KOPT-K1 (cell line): ENCODE measurements around the gene CFC1.
"Not testable (repeated sequence)": the region's sequence is repeated elsewhere in the genome, so short reads cannot be mapped to it uniquely, and the experiment has no call there.

Source experiments
- H3K27ac ChIP-seq: fragments of 200-600 bp; sonication (generic); 2 replicates; pipeline ENCODE4 v1.5.1; 2016; ENCODE audit warnings: antibody characterized with exemption, mild to moderate bottlenecking, low read depth, low read length; ENCODE audit not compliant: poor library complexity, severe bottlenecking
- H3K36me3 ChIP-seq: fragments of 200-600 bp; sonication (generic); 2 replicates; pipeline ENCODE4 v1.5.1; 2017; ENCODE audit warnings: antibody characterized with exemption, mild to moderate bottlenecking, low read length, moderate library complexity; ENCODE audit not compliant: insufficient read depth
- H3K9me3 ChIP-seq: fragments of 200-600 bp; sonication (generic); 2 replicates; pipeline ENCODE4 v1.5.1; 2017; ENCODE audit warnings: antibody characterized with exemption, low read length, mild to moderate bottlenecking; ENCODE audit not compliant: insufficient read depth, poor library complexity, severe bottlenecking

The CFC1 gene

GRCh38 chr2:130592791-130593414, 6.5 kb downstream of the CFC1 start:
- not testable (repeated sequence) for H3K27ac ChIP-seq, H3K9me3 ChIP-seq, H3K36me3 ChIP-seq

GRCh38 chr2:130590842-130591359, 8.5 kb downstream of the CFC1 start:
- H3K27ac ChIP-seq, H3K9me3 ChIP-seq, H3K36me3 ChIP-seq: not testable (repeated sequence)

- not testable (repeated sequence) for H3K36me3 ChIP-seq, H3K27ac ChIP-seq, H3K9me3 ChIP-seq
Measured at GRCh38 chr2:130590170-130590841, 9.1 kb downstream of the CFC1 start.

GRCh38 chr2:130588688-130589458, 10.5 kb downstream of the CFC1 start:
- H3K9me3 ChIP-seq, H3K36me3 ChIP-seq, H3K27ac ChIP-seq: not testable (repeated sequence)

GRCh38 chr2:130584726-130585125, 14.6 kb downstream of the CFC1 start:
- H3K9me3 ChIP-seq, H3K27ac ChIP-seq, H3K36me3 ChIP-seq: not testable (repeated sequence)

GRCh38 chr2:130583582-130583981, 15.8 kb downstream of the CFC1 start:
- not testable (repeated sequence) for H3K9me3 ChIP-seq

GRCh38 chr2:130582970-130583369, 16.4 kb downstream of the CFC1 start:
- not testable (repeated sequence) for H3K9me3 ChIP-seq, H3K36me3 ChIP-seq, H3K27ac ChIP-seq

More at GRCh38 chr2:130583582-130583981, 15.8 kb downstream of the CFC1 start:
- H3K36me3 ChIP-seq, H3K27ac ChIP-seq: not testable (repeated sequence)

- not testable (repeated sequence) for H3K27ac ChIP-seq, H3K9me3 ChIP-seq, H3K36me3 ChIP-seq
Measured at GRCh38 chr2:130581491-130581890, 17.9 kb downstream of the CFC1 start.

GRCh38 chr2:130579121-130579520, 20.3 kb downstream of the CFC1 start:
- not testable (repeated sequence) for H3K36me3 ChIP-seq, H3K9me3 ChIP-seq, H3K27ac ChIP-seq

- H3K27ac ChIP-seq, H3K9me3 ChIP-seq, H3K36me3 ChIP-seq: not testable (repeated sequence)
Measured at GRCh38 chr2:130577559-130577958, 21.8 kb downstream of the CFC1 start.

- not testable (repeated sequence) for H3K27ac ChIP-seq, H3K36me3 ChIP-seq, H3K9me3 ChIP-seq
Measured at GRCh38 chr2:130576209-130576784, 23.1 kb downstream of the CFC1 start.

- not testable (repeated sequence) for H3K36me3 ChIP-seq, H3K9me3 ChIP-seq, H3K27ac ChIP-seq
Measured at GRCh38 chr2:130574230-130574629, 25.1 kb downstream of the CFC1 start.

GRCh38 chr2:130571929-130572328, 27.4 kb downstream of the CFC1 start:
- not testable (repeated sequence) for H3K36me3 ChIP-seq, H3K9me3 ChIP-seq, H3K27ac ChIP-seq

GRCh38 chr2:130566165-130566564, 33.2 kb downstream of the CFC1 start:
- H3K27ac ChIP-seq, H3K9me3 ChIP-seq, H3K36me3 ChIP-seq: not testable (repeated sequence)

GRCh38 chr2:130556441-130556840, 42.9 kb downstream of the CFC1 start:
- not testable (repeated sequence) for H3K9me3 ChIP-seq, H3K27ac ChIP-seq

More at GRCh38 chr2:130556441-130556840, 42.9 kb downstream of the CFC1 start:
- H3K36me3 ChIP-seq: not testable (repeated sequence)
